ENCODE results near the gene ZBTB40.

ZBTB40 gene

DNA sequence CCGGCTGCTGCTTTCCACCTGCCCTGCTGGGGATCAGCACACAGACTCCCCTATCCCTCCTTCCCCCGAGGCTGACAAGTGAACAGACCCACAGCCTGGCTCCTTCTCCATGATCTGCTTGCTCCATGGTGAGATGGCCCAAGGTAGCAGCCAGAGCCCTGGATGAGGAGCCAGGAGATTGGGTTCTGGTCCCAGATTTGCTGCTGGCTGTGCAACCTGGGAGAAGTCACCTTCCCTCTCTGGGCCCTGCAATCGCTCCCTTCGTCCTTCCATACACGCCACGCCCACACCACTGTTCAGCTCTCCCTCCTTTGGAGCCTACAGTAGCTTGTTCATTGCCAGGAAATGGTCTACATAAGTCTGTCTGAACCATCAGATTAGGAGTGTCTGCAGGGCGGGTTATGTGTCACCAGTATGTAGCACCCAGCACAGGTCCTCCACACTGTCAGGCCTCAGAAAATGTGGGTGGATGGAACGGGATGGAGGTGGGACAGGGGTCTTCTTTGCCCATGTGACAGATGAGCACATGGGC lies 102.4 kb downstream of the ZBTB40 start:
- TF ChIP-seq, protein P1, sequence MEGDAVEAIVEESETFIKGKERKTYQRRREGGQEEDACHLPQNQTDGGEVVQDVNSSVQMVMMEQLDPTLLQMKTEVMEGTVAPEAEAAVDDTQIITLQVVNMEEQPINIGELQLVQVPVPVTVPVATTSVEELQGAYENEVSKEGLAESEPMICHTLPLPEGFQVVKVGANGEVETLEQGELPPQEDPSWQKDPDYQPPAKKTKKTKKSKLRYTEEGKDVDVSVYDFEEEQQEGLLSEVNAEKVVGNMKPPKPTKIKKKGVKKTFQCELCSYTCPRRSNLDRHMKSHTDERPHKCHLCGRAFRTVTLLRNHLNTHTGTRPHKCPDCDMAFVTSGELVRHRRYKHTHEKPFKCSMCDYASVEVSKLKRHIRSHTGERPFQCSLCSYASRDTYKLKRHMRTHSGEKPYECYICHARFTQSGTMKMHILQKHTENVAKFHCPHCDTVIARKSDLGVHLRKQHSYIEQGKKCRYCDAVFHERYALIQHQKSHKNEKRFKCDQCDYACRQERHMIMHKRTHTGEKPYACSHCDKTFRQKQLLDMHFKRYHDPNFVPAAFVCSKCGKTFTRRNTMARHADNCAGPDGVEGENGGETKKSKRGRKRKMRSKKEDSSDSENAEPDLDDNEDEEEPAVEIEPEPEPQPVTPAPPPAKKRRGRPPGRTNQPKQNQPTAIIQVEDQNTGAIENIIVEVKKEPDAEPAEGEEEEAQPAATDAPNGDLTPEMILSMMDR (IDR thresholded peaks at IDR 0.05; ENCODE audit: low read depth, low read length), result no peak
- no peak overlapping the region for H3K4me3 ChIP-seq (ENCODE audit: low read depth, low read length)

DNA sequence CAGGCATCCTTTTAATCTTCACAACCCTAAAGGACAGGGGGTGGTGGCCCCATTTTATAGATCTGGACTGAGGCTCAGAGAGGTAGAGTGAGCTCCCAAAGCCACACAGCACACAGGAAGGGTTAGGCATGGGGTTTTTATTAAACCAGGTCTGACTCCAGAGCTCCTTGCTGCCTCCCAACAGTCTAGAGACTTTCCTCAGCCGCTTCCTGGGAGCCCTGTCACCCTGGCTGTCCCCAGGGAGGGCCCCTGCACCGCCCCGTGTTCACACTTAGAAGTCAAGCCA lies 103.7 kb downstream of the ZBTB40 start:
- TF ChIP-seq, protein P1 (IDR thresholded peaks at IDR 0.05; ENCODE audit: low read depth, low read length), result no peak
- H3K4me3 ChIP-seq (ENCODE audit: low read depth, low read length), result no peak overlapping the region

DNA sequence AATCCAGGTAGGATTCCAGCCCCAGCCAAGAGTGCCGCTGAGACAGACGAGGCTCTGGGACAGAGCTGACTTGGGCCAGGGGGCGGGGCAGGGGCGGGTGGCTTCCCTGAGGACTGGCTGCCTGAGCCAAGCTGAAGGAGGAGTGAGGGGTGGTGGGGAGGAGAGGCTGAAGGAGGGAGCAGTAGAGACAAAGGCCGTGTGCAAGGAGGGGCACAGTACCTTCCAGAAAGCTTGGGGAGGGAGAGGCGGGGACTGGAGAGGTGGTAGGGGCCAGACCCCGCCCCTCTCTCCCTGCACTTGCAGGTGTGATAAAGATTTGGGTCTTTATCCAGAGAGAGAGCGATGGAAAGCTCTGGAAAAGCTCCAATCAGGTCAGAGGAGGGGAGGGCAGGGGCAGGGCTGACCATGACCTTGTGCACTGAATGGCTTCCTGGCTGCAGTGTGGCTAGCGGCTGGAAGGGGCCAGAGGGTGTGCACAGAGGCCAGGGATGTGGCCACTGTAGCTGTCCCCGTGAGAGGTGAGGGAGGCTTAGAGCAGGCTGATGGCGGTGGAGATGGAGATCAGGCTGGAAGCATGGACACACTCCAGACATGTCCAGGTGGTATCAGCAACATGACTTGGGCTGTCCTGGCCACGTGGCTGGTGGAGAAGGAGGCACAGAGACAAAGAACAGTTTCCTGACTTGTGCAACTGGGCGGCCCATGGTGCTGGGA lies 104.9 kb downstream of the ZBTB40 start:
- H3K4me3 ChIP-seq (ENCODE audit: low read depth, low read length), result no peak overlapping the region

DNA sequence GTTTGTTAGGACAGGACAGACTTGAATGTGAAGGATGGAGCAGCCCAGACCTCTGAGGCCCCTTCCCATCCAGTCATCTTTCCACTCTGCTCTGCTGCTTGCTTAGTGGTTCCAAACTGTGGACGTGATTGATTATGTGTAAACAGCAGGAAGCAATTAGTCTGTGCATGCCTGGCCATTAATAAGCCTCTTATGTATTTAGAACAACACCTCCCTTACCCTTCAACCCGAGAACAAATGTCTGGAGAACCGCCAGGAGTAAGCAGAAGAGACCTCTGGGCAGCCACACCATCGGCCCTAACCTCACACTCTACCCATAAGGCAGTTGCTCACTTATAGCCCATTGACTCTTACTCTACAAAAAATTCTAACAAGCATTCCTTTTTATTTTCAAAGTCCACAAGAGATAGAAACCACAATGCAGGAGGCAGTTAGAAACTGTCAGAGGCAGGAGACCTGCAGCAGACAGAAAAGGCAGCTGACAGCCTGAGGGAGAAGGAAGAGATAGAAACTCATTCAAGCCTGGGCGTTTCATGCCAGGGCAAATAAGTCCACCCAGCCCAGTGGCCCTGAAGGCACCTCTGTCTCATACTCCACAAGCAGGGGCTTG lies 105.8 kb downstream of the ZBTB40 start:
- TF ChIP-seq, protein P1 (IDR thresholded peaks at IDR 0.05; ENCODE audit: low read depth, low read length), result no peak
- no peak overlapping the region for H3K4me3 ChIP-seq (ENCODE audit: low read depth, low read length)

More for the DNA sequence above, 104.9 kb downstream of the ZBTB40 start:
- TF ChIP-seq, protein P1 (IDR thresholded peaks at IDR 0.05; ENCODE audit: low read depth, low read length), result no peak

DNA sequence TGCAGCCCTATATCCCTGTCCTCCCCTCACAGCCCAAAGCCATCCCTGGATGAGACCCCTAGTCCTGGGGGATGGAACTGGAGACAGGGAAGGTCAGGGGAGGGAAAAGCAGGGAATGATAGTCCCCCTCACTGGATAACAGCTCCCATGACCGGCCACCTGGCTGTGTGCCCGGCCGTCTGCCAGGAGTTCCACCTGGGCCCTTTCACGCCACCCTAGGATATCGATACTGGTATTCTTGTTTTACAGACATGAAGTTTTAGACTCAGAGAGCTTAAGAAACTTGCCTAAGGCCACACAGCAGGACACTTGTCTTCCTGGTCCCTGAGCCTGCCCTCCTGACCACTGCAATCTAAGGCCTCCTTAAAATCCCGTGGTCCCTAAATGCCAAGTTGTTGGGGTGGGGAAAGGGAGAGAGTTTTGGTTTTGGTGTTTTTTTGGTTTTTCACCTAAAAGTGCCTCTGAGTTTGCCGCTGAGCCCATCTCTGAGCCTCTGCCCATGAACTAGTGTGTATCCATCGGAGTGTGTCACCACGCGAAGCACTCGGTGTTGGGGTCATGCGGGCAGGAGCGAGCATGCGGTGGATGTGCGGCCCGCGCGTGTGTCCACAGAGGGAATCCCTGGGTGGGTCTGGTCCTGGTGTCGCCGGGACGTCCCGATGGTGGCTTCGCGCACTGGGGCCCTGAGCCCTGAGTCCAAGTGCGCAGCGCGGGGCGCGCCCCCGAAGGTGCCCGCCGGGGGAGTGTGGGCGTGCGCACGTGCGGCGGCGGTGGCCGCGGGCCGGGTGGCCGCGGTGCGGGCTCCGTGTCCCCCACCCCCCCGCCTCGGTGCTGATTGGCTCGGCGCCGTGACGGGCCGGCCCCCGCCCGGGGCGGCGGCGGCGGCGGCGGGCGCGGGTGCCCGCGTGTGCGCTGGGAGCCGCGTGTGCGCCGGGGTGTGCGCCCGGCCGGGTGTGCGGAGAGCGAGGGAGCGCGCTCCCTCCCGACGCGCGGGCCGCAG lies 111.2 kb downstream of the ZBTB40 start, which contains the start of gene EPHA8:
Gene EPHA8, plus strand, starts transcription at position 906 of the 1,000 bp plus-strand sequence. CDS start 147 bp downstream, outside the sequence.
- no peak within 1 kb of the TSS for H3K4me3 ChIP-seq (ENCODE audit: low read depth, low read length)
- TF ChIP-seq, protein P1 (IDR thresholded peaks at IDR 0.05; ENCODE audit: low read depth, low read length), result no peak

DNA sequence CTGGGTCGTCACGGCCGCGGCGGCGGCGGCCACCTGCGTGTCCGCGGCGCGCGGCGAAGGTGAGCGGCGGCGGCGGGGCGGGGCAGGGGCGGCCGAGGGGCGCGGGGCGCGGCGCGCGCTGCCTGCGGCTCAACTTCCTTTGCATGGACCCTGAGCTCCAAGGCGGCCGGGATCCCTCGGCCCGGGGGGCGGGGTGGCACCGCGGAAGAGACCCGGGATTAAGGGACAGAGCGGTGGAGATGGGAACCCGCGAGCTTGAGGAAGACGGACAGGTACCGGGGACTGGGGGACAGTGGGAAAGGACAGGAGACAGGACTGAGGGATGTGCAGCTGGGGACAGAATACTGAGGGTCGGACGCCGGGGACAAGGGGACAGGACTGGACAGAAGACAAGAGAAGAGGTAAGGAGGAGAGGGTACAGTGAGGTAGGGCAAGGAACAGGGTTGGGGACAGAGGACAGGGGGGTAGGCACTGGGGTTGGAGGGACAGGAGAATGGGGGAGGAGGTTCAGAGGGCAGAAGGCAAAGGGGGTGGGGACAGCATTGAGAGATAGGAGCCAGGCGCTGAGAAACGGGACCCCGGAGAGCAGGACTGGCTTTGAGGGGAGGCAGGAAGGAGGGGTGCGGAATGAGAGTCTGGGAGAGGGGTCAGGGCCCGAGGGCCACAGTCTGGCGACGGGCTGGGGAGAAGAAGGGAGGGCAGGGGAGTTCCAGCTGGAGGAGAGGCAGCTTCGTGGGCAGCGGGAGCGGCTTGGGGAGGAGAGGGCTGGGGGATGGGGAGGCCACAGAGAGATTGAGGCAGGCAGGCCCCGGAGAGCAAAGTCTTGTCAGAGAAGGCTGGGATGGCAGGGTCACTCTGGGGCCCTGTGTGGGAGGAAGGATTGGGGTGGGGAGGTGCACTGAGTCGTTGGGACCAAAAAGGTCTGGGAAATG lies 112.3 kb downstream of the ZBTB40 start:
- H3K4me3 ChIP-seq (ENCODE audit: low read depth, low read length), result no peak overlapping the region
- TF ChIP-seq, protein P1 (IDR thresholded peaks at IDR 0.05; ENCODE audit: low read depth, low read length), result no peak
